Peyer's patch (tissue), 4 donors: ENCODE measurements around the gene PROM1. TPM values are rescaled to one million over a fixed set of nuclear protein-coding genes. Genes with fewer than 3 reads are reported as not detected.

Source experiments
- DNase-seq, 3 donors: peaks; one replicate each; pipeline ENCODE4 v3.0.0-alpha.2; 2017 to 2019
- H3K27ac ChIP-seq, 4 donors: fragments of 200-600 bp; sonication (generic); one replicate each; pipeline ENCODE4 v1.5.1; 2016 to 2019
- H3K27me3 ChIP-seq, 2 donors: fragments of 200-600 bp; sonication (generic); one replicate each; pipeline ENCODE4 v1.5.1; 2019
- H3K36me3 ChIP-seq, 3 donors: fragments of 200-600 bp; sonication (generic); one replicate each; pipeline ENCODE4 v1.5.1; 2016 to 2019
- H3K4me1 ChIP-seq, 4 donors: fragments of 200-600 bp; sonication (generic); one replicate each; pipeline ENCODE4 v1.5.1; 2016 to 2019
- H3K4me3 ChIP-seq, 4 donors: fragments of 200-600 bp; sonication (generic); 1 replicate in 3 of 4; 2 replicates in 1 of 4; pipeline ENCODE4 v1.5.1; 2016 to 2019; ENCODE audit warnings: mild to moderate bottlenecking in 1 of 4
- H3K9me3 ChIP-seq, 4 donors: fragments of 200-600 bp; sonication (generic); one replicate each; pipeline ENCODE4 v1.5.1; 2016 to 2019; ENCODE audit warnings: mild to moderate bottlenecking in 1 of 4
- CTCF ChIP-seq, 6 experiments: fragments of 450-650 bp in 4 of 6; fragments of 200-600 bp in 2 of 6; sonication (generic) in 1 of 6; IDR thresholded peaks; one replicate each; pipeline ENCODE4 v1.5.1; 2017 to 2019; ENCODE audit warnings: antibody characterized with exemption in 6 of 6, mild to moderate bottlenecking in 3 of 6, moderate library complexity in 1 of 6
- POLR2A ChIP-seq, 2 donors: fragments of 450-650 bp; IDR thresholded peaks; one replicate each; pipeline ENCODE4 v1.5.1; 2017; ENCODE audit warnings: antibody characterized with exemption in 2 of 2, mild to moderate bottlenecking in 2 of 2, moderate library complexity in 2 of 2
- total RNA-seq, 4 donors: library from RNA; depleted of rRNA; stranded (reverse); fragments of >200 nt; gene quantifications; one replicate each; pipeline ENCODE4 v1.1.0, GENCODE V29; 2016

The PROM1 gene
- total RNA-seq, 4 donors from 2014 or later: 33.8 to 128 (median 58.9) TPM

GRCh38 chr4:15968551-15969300 lies 115.1 kb downstream of the PROM1 start:
- Histone ChIP-seq H3K9me3 (no peaks in the 10 kb centered on the region), H3K4me3 (no peak overlapping the region), H3K27me3 (no peaks in the 10 kb centered on the region), H3K27ac (no peak overlapping the region), H3K36me3 (no peaks in the 10 kb centered on the region), H3K4me1 (no peaks in the 10 kb centered on the region)
- DNase-seq: no peak
- TF ChIP-seq POLR2A (IDR thresholded peaks at IDR 0.05): no peak
- no peak for TF ChIP-seq CTCF (IDR thresholded peaks at IDR 0.05)

- no peak for DNase-seq
- no peaks in the 10 kb centered on the region for H3K4me1 ChIP-seq
- no peak overlapping the region for H3K4me3 ChIP-seq
- H3K36me3 ChIP-seq: no peaks in the 10 kb centered on the region
- H3K27me3 ChIP-seq: no peaks in the 10 kb centered on the region
- no peak overlapping the region for H3K27ac ChIP-seq
- no peak for TF ChIP-seq CTCF (IDR thresholded peaks at IDR 0.05)
- TF ChIP-seq POLR2A (IDR thresholded peaks at IDR 0.05): no peak
- no peaks in the 10 kb centered on the region for H3K9me3 ChIP-seq
Measured at GRCh38 chr4:15965325-15965724, 118.5 kb downstream of the PROM1 start.

- peak in 1 of 6 experiments; percentile 31 for TF ChIP-seq CTCF (IDR thresholded peaks at IDR 0.05)
- TF ChIP-seq POLR2A (IDR thresholded peaks at IDR 0.05): no peak
Measured at GRCh38 chr4:15964159-15964558, 119.7 kb downstream of the PROM1 start.

GRCh38 chr4:15963576-15963975 lies 120.2 kb downstream of the PROM1 start:
- DNase-seq: peak in 2 of 3 donors; percentile 30 to 58
- H3K36me3 ChIP-seq: no peaks in the 10 kb centered on the region
- H3K27ac ChIP-seq: no peak overlapping the region
- no peaks in the 10 kb centered on the region for H3K9me3 ChIP-seq
- H3K4me1 ChIP-seq: no peaks in the 10 kb centered on the region
- H3K4me3 ChIP-seq: no peak overlapping the region
- no peaks in the 10 kb centered on the region for H3K27me3 ChIP-seq
- TF ChIP-seq POLR2A (IDR thresholded peaks at IDR 0.05) (no peak), CTCF (IDR thresholded peaks at IDR 0.05) (no peak)

More at GRCh38 chr4:15964159-15964558, 119.7 kb downstream of the PROM1 start:
- Histone ChIP-seq H3K4me3 (no peak overlapping the region), H3K36me3 (no peaks in the 10 kb centered on the region), H3K27ac (no peak overlapping the region), H3K27me3 (no peaks in the 10 kb centered on the region), H3K9me3 (no peaks in the 10 kb centered on the region), H3K4me1 (no peaks in the 10 kb centered on the region)
- DNase-seq: no peak

- Histone ChIP-seq H3K9me3 (no peaks in the 10 kb centered on the region), H3K27ac (no peak within 1 kb of the TSS), H3K36me3 (no peaks in the 10 kb centered on the region), H3K27me3 (no peaks in the 10 kb centered on the region), H3K4me3 (no peak within 1 kb of the TSS), H3K4me1 (no peaks in the 10 kb centered on the region)
- no peak for TF ChIP-seq POLR2A (IDR thresholded peaks at IDR 0.05)
- peak in 4 of 6 experiments; percentile 11 to 35 (median 33) for TF ChIP-seq CTCF (IDR thresholded peaks at IDR 0.05)
- peak; percentile 35 to 62 (median 60) for DNase-seq
Measured at GRCh38 chr4:15963001-15963451, 120.8 kb downstream of the PROM1 start, which contains the start of gene FGFBP2. TSS of gene FGFBP2 (minus strand) at chr4:15963175. CDS start at chr4:15963129, 46 bp downstream.
